ENCODE measurements around the gene FBXL4.

FBXL4 gene

GRCh38 chr6:98835149-98836024 is 112.4 kb downstream of the FBXL4 start:
- H3K4me3 ChIP-seq (ENCODE audit: low read depth in 1 of 2, low read length in 1 of 2): peak overlapping the region in 1 of 2 experiments; percentile 75
- no peak overlapping the region for H3K27ac ChIP-seq
- H3K4me1 ChIP-seq (ENCODE audit: control insufficient read depth in 1 of 2, insufficient read depth in 1 of 2, low read depth in 1 of 2, low read length in 1 of 2): peaks cover 27 to 48% of the 10 kb centered on the region in 2 experiments
- TF ChIP-seq, protein P1, sequence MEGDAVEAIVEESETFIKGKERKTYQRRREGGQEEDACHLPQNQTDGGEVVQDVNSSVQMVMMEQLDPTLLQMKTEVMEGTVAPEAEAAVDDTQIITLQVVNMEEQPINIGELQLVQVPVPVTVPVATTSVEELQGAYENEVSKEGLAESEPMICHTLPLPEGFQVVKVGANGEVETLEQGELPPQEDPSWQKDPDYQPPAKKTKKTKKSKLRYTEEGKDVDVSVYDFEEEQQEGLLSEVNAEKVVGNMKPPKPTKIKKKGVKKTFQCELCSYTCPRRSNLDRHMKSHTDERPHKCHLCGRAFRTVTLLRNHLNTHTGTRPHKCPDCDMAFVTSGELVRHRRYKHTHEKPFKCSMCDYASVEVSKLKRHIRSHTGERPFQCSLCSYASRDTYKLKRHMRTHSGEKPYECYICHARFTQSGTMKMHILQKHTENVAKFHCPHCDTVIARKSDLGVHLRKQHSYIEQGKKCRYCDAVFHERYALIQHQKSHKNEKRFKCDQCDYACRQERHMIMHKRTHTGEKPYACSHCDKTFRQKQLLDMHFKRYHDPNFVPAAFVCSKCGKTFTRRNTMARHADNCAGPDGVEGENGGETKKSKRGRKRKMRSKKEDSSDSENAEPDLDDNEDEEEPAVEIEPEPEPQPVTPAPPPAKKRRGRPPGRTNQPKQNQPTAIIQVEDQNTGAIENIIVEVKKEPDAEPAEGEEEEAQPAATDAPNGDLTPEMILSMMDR (IDR thresholded peaks at IDR 0.05): no peak
- no peaks in the 10 kb centered on the region for H3K36me3 ChIP-seq
- peaks cover 100% of the 10 kb centered on the region for H3K27me3 ChIP-seq
- H3K9me3 ChIP-seq: no peaks in the 10 kb centered on the region

GRCh38 chr6:98834060-98835031 is 113.4 kb downstream of the FBXL4 start, which contains the start of gene POU3F2:
Gene POU3F2, plus strand, starts transcription at chr6:98834574. Its CDS starts 300 bp downstream, at chr6:98834874.
- TF ChIP-seq, protein P1 (IDR thresholded peaks at IDR 0.05): no peak
- H3K36me3 ChIP-seq: no peaks in the 10 kb centered on the region
- no peak within 1 kb of the TSS for H3K27ac ChIP-seq
- no peaks in the 10 kb centered on the region for H3K9me3 ChIP-seq
- peak within 1 kb of the TSS; percentile 52 to 75 for H3K4me3 ChIP-seq (ENCODE audit: low read depth in 1 of 2, low read length in 1 of 2)
- peaks cover 27 to 48% of the 10 kb centered on the region in 2 experiments for H3K4me1 ChIP-seq (ENCODE audit: control insufficient read depth in 1 of 2, insufficient read depth in 1 of 2, low read depth in 1 of 2, low read length in 1 of 2)
- peaks cover 100% of the 10 kb centered on the region for H3K27me3 ChIP-seq

GRCh38 chr6:98833307-98834059 is 114.3 kb downstream of the FBXL4 start:
- H3K9me3 ChIP-seq: no peaks in the 10 kb centered on the region
- no peak overlapping the region for H3K27ac ChIP-seq
- H3K4me1 ChIP-seq (ENCODE audit: control insufficient read depth in 1 of 2, insufficient read depth in 1 of 2, low read depth in 1 of 2, low read length in 1 of 2): peaks cover 27 to 48% of the 10 kb centered on the region in 2 experiments
- H3K36me3 ChIP-seq: no peaks in the 10 kb centered on the region
- TF ChIP-seq, protein P1 (IDR thresholded peaks at IDR 0.05): no peak
- peak overlapping the region; percentile 52 to 75 for H3K4me3 ChIP-seq (ENCODE audit: low read depth in 1 of 2, low read length in 1 of 2)
- H3K27me3 ChIP-seq: peaks cover 100% of the 10 kb centered on the region

DNA sequence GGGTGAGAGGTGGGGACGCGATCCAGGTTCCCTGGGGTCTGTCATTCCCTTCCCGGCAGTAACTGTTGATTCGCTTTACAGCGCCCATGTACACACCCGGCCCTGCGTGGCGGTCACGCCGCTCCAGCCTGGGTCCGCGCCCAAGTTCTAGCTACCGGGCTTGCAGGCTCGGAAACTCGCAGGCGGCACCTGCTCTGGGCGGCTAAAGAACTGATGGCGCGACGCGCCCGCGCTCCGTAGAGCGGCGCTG is 114.8 kb downstream of the FBXL4 start:
- Histone ChIP-seq H3K4me3 (ENCODE audit: low read depth in 1 of 2, low read length in 1 of 2) (peak overlapping the region; percentile 52 to 75), H3K27me3 (peaks cover 100% of the 10 kb centered on the region), H3K27ac (no peak overlapping the region), H3K9me3 (no peaks in the 10 kb centered on the region), H3K36me3 (no peaks in the 10 kb centered on the region), H3K4me1 (ENCODE audit: control insufficient read depth in 1 of 2, insufficient read depth in 1 of 2, low read depth in 1 of 2, low read length in 1 of 2) (peaks cover 27 to 48% of the 10 kb centered on the region in 2 experiments)
- TF ChIP-seq, protein P1 (IDR thresholded peaks at IDR 0.05): no peak
